ENCODE measurements around the gene LORICRIN. TPM values are rescaled to one million over a fixed set of nuclear protein-coding genes. Genes with fewer than 3 reads are reported as not detected.

LORICRIN gene
- total RNA-seq, 1 experiment from 2014 or later, result not detected

GRCh38 chr1:153292740-153293479 is 33.4 kb downstream of the LORICRIN start:
- H3K9me3 ChIP-seq (ENCODE audit: control insufficient read depth, insufficient read depth, low read depth, low read length), result no peaks in the 10 kb centered on the region
- ChIA-PET CTCF (no interaction called here), POLR2A (no interaction called here)
- intact Hi-C loops (cut with micrococcal nuclease; ENCODE audit: unreplicated experiment), result no loop called here
- BruUV-seq (replicated peaks), result no TSS peak
- no peaks in the 10 kb centered on the region for H3K27me3 ChIP-seq (ENCODE audit: control insufficient read depth, insufficient read depth, low read length)
- ATAC-seq (no peak), DNase-seq (ENCODE audit: low read depth, low spot score) (no peak)
- no peak overlapping the region for H3K4me3 ChIP-seq (ENCODE audit: low read depth in 2 of 2, low read length in 2 of 2)
- H3K4me1 ChIP-seq (ENCODE audit: control insufficient read depth, insufficient read depth, low read length), result no peaks in the 10 kb centered on the region
- no peak overlapping the region for H3K27ac ChIP-seq (ENCODE audit: low read length)
- in situ Hi-C loops (cut with HindIII; ENCODE audit: low pct_unique_long_range_greater_than_20kb, low sequenced_read_pairs), result no loop called here
- no peaks in the 10 kb centered on the region for H3K36me3 ChIP-seq (ENCODE audit: control insufficient read depth, insufficient read depth, low read length)
- TF ChIP-seq, protein P1, sequence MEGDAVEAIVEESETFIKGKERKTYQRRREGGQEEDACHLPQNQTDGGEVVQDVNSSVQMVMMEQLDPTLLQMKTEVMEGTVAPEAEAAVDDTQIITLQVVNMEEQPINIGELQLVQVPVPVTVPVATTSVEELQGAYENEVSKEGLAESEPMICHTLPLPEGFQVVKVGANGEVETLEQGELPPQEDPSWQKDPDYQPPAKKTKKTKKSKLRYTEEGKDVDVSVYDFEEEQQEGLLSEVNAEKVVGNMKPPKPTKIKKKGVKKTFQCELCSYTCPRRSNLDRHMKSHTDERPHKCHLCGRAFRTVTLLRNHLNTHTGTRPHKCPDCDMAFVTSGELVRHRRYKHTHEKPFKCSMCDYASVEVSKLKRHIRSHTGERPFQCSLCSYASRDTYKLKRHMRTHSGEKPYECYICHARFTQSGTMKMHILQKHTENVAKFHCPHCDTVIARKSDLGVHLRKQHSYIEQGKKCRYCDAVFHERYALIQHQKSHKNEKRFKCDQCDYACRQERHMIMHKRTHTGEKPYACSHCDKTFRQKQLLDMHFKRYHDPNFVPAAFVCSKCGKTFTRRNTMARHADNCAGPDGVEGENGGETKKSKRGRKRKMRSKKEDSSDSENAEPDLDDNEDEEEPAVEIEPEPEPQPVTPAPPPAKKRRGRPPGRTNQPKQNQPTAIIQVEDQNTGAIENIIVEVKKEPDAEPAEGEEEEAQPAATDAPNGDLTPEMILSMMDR (IDR thresholded peaks at IDR 0.05), result no peak
- TF ChIP-seq POLR2AphosphoS5 (IDR thresholded peaks at IDR 0.05; ENCODE audit: low read depth, low read length) (no peak), TCF7L2 (IDR thresholded peaks at IDR 0.05; ENCODE audit: low read depth, low read length) (no peak), SIN3A (IDR thresholded peaks at IDR 0.05; ENCODE audit: borderline replicate concordance, insufficient read depth, low read depth, low read length) (no peak)
- TF ChIP-seq, protein P2, sequence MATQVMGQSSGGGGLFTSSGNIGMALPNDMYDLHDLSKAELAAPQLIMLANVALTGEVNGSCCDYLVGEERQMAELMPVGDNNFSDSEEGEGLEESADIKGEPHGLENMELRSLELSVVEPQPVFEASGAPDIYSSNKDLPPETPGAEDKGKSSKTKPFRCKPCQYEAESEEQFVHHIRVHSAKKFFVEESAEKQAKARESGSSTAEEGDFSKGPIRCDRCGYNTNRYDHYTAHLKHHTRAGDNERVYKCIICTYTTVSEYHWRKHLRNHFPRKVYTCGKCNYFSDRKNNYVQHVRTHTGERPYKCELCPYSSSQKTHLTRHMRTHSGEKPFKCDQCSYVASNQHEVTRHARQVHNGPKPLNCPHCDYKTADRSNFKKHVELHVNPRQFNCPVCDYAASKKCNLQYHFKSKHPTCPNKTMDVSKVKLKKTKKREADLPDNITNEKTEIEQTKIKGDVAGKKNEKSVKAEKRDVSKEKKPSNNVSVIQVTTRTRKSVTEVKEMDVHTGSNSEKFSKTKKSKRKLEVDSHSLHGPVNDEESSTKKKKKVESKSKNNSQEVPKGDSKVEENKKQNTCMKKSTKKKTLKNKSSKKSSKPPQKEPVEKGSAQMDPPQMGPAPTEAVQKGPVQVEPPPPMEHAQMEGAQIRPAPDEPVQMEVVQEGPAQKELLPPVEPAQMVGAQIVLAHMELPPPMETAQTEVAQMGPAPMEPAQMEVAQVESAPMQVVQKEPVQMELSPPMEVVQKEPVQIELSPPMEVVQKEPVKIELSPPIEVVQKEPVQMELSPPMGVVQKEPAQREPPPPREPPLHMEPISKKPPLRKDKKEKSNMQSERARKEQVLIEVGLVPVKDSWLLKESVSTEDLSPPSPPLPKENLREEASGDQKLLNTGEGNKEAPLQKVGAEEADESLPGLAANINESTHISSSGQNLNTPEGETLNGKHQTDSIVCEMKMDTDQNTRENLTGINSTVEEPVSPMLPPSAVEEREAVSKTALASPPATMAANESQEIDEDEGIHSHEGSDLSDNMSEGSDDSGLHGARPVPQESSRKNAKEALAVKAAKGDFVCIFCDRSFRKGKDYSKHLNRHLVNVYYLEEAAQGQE (IDR thresholded peaks at IDR 0.05; ENCODE audit: insufficient read depth in 1 of 2, low read depth in 2 of 2, low read length in 1 of 2), result no peak

DNA sequence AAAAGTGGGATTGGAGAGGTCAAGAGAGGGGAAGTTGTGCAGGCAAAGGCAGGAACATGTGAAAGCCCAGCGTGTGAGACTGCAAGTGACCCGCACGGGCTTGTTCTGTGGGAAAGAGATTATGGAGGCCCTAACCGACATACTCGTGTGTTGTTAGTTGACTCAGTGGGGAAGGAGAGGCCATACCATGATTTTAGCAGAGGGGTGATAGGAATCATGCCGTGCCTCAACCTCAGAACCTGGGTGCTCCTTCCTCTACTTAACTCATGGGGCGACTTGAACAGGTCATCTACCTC is 33.9 kb downstream of the LORICRIN start:
- intact Hi-C loops (cut with micrococcal nuclease; ENCODE audit: unreplicated experiment) (no loop called here), in situ Hi-C loops (cut with HindIII; ENCODE audit: low pct_unique_long_range_greater_than_20kb, low sequenced_read_pairs) (no loop called here)
- Histone ChIP-seq H3K4me1 (ENCODE audit: control insufficient read depth, insufficient read depth, low read length) (no peaks in the 10 kb centered on the region), H3K27me3 (ENCODE audit: control insufficient read depth, insufficient read depth, low read length) (no peaks in the 10 kb centered on the region), H3K27ac (ENCODE audit: low read length) (no peak overlapping the region), H3K9me3 (ENCODE audit: control insufficient read depth, insufficient read depth, low read depth, low read length) (no peaks in the 10 kb centered on the region), H3K4me3 (ENCODE audit: low read depth in 2 of 2, low read length in 2 of 2) (no peak overlapping the region), H3K36me3 (ENCODE audit: control insufficient read depth, insufficient read depth, low read length) (no peaks in the 10 kb centered on the region)
- ChIA-PET CTCF (no interaction called here), POLR2A (no interaction called here)
- DNase-seq (ENCODE audit: low read depth, low spot score) (no peak), ATAC-seq (no peak)
- TF ChIP-seq, protein P1 (IDR thresholded peaks at IDR 0.05), result no peak
- TF ChIP-seq, protein P2 (IDR thresholded peaks at IDR 0.05; ENCODE audit: insufficient read depth in 1 of 2, low read depth in 2 of 2, low read length in 1 of 2), result no peak
- TF ChIP-seq SIN3A (IDR thresholded peaks at IDR 0.05; ENCODE audit: borderline replicate concordance, insufficient read depth, low read depth, low read length) (no peak), TCF7L2 (IDR thresholded peaks at IDR 0.05; ENCODE audit: low read depth, low read length) (no peak), POLR2AphosphoS5 (IDR thresholded peaks at IDR 0.05; ENCODE audit: low read depth, low read length) (no peak)
- BruUV-seq (replicated peaks), result no TSS peak

Measured in Panc1 (cell line).